HL-60 (cell line): ENCODE results near the gene FHIT.

Source experiments
- GABPA ChIP-seq: IDR thresholded peaks from 2 replicates; pipeline ENCODE4 v1.6.1; 2012; ENCODE audit warnings: low read depth
- POLR2AphosphoS5 ChIP-seq: IDR thresholded peaks from 2 replicates; pipeline ENCODE4 v1.6.1; 2012; ENCODE audit warnings: low read depth
- TF ChIP-seq, protein P1 (sequence below): IDR thresholded peaks from one replicate; pipeline ENCODE4 v1.5.1; 2011; ENCODE audit warnings: low read length, control low read depth, inconsistent platforms; ENCODE audit not compliant: insufficient read depth
- TF ChIP-seq, protein P2 (sequence below): IDR thresholded peaks from 2 replicates; pipeline ENCODE4 v1.6.1; 2012; ENCODE audit warnings: low read depth; ENCODE audit not compliant: insufficient replicate concordance

DNA sequence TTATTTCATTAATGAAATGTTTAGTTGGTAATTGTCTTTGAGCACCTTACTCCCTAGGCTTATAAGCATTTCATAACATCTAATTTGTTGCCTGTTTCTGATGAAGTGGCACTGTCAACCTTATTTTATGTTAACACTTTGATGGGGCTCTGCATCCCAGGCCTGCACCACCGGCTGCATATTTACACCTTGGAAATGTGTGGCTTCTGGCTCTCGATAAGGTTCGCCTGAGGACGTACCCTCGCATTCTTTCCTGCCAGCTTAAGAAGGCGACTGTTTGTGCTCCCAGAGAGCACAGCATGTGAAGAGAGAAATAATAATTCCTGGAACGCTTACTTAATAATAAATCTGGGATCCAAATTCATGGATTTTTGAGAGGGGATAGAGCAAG, 1438.1 kb downstream of the FHIT start:
- TF ChIP-seq, protein P1, sequence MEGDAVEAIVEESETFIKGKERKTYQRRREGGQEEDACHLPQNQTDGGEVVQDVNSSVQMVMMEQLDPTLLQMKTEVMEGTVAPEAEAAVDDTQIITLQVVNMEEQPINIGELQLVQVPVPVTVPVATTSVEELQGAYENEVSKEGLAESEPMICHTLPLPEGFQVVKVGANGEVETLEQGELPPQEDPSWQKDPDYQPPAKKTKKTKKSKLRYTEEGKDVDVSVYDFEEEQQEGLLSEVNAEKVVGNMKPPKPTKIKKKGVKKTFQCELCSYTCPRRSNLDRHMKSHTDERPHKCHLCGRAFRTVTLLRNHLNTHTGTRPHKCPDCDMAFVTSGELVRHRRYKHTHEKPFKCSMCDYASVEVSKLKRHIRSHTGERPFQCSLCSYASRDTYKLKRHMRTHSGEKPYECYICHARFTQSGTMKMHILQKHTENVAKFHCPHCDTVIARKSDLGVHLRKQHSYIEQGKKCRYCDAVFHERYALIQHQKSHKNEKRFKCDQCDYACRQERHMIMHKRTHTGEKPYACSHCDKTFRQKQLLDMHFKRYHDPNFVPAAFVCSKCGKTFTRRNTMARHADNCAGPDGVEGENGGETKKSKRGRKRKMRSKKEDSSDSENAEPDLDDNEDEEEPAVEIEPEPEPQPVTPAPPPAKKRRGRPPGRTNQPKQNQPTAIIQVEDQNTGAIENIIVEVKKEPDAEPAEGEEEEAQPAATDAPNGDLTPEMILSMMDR: no peak
- TF ChIP-seq, protein P2, sequence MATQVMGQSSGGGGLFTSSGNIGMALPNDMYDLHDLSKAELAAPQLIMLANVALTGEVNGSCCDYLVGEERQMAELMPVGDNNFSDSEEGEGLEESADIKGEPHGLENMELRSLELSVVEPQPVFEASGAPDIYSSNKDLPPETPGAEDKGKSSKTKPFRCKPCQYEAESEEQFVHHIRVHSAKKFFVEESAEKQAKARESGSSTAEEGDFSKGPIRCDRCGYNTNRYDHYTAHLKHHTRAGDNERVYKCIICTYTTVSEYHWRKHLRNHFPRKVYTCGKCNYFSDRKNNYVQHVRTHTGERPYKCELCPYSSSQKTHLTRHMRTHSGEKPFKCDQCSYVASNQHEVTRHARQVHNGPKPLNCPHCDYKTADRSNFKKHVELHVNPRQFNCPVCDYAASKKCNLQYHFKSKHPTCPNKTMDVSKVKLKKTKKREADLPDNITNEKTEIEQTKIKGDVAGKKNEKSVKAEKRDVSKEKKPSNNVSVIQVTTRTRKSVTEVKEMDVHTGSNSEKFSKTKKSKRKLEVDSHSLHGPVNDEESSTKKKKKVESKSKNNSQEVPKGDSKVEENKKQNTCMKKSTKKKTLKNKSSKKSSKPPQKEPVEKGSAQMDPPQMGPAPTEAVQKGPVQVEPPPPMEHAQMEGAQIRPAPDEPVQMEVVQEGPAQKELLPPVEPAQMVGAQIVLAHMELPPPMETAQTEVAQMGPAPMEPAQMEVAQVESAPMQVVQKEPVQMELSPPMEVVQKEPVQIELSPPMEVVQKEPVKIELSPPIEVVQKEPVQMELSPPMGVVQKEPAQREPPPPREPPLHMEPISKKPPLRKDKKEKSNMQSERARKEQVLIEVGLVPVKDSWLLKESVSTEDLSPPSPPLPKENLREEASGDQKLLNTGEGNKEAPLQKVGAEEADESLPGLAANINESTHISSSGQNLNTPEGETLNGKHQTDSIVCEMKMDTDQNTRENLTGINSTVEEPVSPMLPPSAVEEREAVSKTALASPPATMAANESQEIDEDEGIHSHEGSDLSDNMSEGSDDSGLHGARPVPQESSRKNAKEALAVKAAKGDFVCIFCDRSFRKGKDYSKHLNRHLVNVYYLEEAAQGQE: no peak
- TF ChIP-seq GABPA (no peak), POLR2AphosphoS5 (no peak)
